ENCODE results near the gene TGFBR3.

GRCh38 chr1:91707890-91708218 lies 178.1 kb downstream of the TGFBR3 start:
- no peak for TF ChIP-seq CTCF (conservative IDR thresholded peaks at IDR 0.05; ENCODE audit: low read depth, low read length)
- TF ChIP-seq EZH2 (IDR thresholded peaks at IDR 0.05; ENCODE audit: borderline replicate concordance, low read depth, low read length, poor library complexity, severe bottlenecking) = no peak

Measured in A673 (cell line).